IMR-90 (cell line): Measurements from ENCODE around the gene KLF18. TPM values are rescaled to one million over a fixed set of nuclear protein-coding genes. Genes with fewer than 3 reads are reported as not detected.

ENCODE experiments used
- ATAC-seq: fragments of 200-7000 bp; cut with Tn5 transposase; 2 replicates; pipeline ENCODE4 v1.9.1; 2020; ENCODE audit warnings: low read depth, mild to moderate bottlenecking, moderate library complexity
- BruUV-seq: library from RNA; stranded (reverse); fragments of 400-500 nt; replicated peaks from 2 replicates; lab custom pipeline; 2021; lab: Mats Ljungman, UMichigan
- CTCF ChIA-PET: fragments of 300-600 bp; formaldehyde crosslinking; extraction: SDS; loops from one replicate; lab custom pipeline; 2021; ENCODE audit warnings: antibody characterized with exemption; lab: Yijun Ruan, JAX
- POLR2A ChIA-PET: fragments of 300-600 bp; sonication (Branson Sonifier 250); formaldehyde crosslinking; loops from one replicate; lab custom pipeline; 2022; ENCODE audit warnings: antibody characterized with exemption; ENCODE audit not compliant: unreplicated experiment; lab: Charles Lee
- DNase-seq: peaks from one replicate; pipeline ENCODE4 v3.0.0; 2013
- H2AFZ ChIP-seq: replicated peaks from 2 replicates; pipeline ENCODE3; 2013; ENCODE audit warnings: low read length, mild to moderate bottlenecking; ENCODE audit not compliant: poor library complexity
- H2AK5ac ChIP-seq: 2 replicates; pipeline ENCODE4 v1.6.1; 2013; ENCODE audit warnings: low read depth, low read length, inconsistent platforms
- H2AK9ac ChIP-seq: replicated peaks from 2 replicates; pipeline ENCODE3; 2013; ENCODE audit warnings: mild to moderate bottlenecking, low read depth, low read length, moderate library complexity; ENCODE audit not compliant: poor library complexity
- H2BK120ac ChIP-seq: 2 replicates; pipeline ENCODE4 v1.6.1; 2013; ENCODE audit warnings: low read depth, low read length, inconsistent platforms
- H2BK15ac ChIP-seq: 3 replicates; pipeline ENCODE4 v1.6.1; 2013; ENCODE audit warnings: low read depth, low read length, inconsistent platforms
- H2BK20ac ChIP-seq: 2 replicates; pipeline ENCODE4 v1.6.1; 2013; ENCODE audit warnings: low read depth, mild to moderate bottlenecking, inconsistent platforms, low read length, moderate library complexity
- H2BK5ac ChIP-seq: 2 replicates; pipeline ENCODE4 v1.6.1; 2013; ENCODE audit warnings: mild to moderate bottlenecking, low read depth, low read length, inconsistent platforms; ENCODE audit not compliant: poor library complexity, severe bottlenecking
- H3K14ac ChIP-seq: replicated peaks from 2 replicates; pipeline ENCODE4 v1.6.1; 2013; ENCODE audit warnings: low read depth, low read length, inconsistent platforms
- H3K18ac ChIP-seq: 2 replicates; pipeline ENCODE4 v1.6.1; 2013; ENCODE audit warnings: low read depth, low read length, control low read depth
- H3K23ac ChIP-seq: 2 replicates; pipeline ENCODE4 v1.6.1; 2013; ENCODE audit warnings: low read depth, low read length, inconsistent platforms
- H3K27ac ChIP-seq: 2 replicates; pipeline ENCODE4 v1.5.1; 2013; ENCODE audit warnings: mild to moderate bottlenecking, control low read depth, low read length; ENCODE audit not compliant: insufficient read depth
- H3K27me3 ChIP-seq: 2 replicates; pipeline ENCODE4 v1.6.1; 2013; ENCODE audit warnings: low read length; ENCODE audit not compliant: control insufficient read depth, insufficient read depth
- H3K36me3 ChIP-seq: 2 replicates; pipeline ENCODE4 v1.6.1; 2013; ENCODE audit warnings: low read length, mixed read lengths; ENCODE audit not compliant: control insufficient read depth, insufficient read depth
- H3K4ac ChIP-seq: 2 replicates; pipeline ENCODE4 v1.6.1; 2013; ENCODE audit warnings: low read depth, low read length, inconsistent platforms
- H3K4me1 ChIP-seq: 2 replicates; pipeline ENCODE4 v1.6.1; 2013; ENCODE audit warnings: low read length, mixed read lengths; ENCODE audit not compliant: control insufficient read depth, insufficient read depth
- H3K4me2 ChIP-seq: 2 replicates; pipeline ENCODE4 v1.6.1; 2013; ENCODE audit warnings: low read depth, mild to moderate bottlenecking, control low read depth, low read length, moderate library complexity
- H3K4me3 ChIP-seq: 2 replicates; pipeline ENCODE4 v1.5.1; 2013; ENCODE audit warnings: low read depth, mild to moderate bottlenecking, control low read depth, low read length, moderate library complexity; ENCODE audit not compliant: insufficient read depth
- H3K56ac ChIP-seq: 2 replicates; pipeline ENCODE4 v1.6.1; 2013; ENCODE audit warnings: low read length, inconsistent platforms; ENCODE audit not compliant: insufficient read depth; ENCODE audit errors: extremely low read depth
- H3K79me1 ChIP-seq, 2 experiments: 2 replicates each; pipeline ENCODE4 v1.6.1; 2013; ENCODE audit warnings: low read length in 2 of 2, inconsistent platforms in 1 of 2, low read depth in 1 of 2
- H3K9ac ChIP-seq: 2 replicates; pipeline ENCODE4 v1.6.1; 2013; ENCODE audit warnings: low read depth, low read length, control low read depth
- H3K9me1 ChIP-seq: 2 replicates; pipeline ENCODE4 v1.6.1; 2013; ENCODE audit warnings: low read length, inconsistent platforms; ENCODE audit not compliant: insufficient read depth
- H3K9me3 ChIP-seq: 2 replicates; pipeline ENCODE4 v1.6.1; 2013; ENCODE audit warnings: low read length; ENCODE audit not compliant: control insufficient read depth, insufficient read depth
- H4K20me1 ChIP-seq: 2 replicates; pipeline ENCODE4 v1.6.1; 2013; ENCODE audit warnings: low read length, inconsistent platforms; ENCODE audit not compliant: insufficient read depth
- H4K5ac ChIP-seq: 2 replicates; pipeline ENCODE4 v1.6.1; 2013; ENCODE audit warnings: mild to moderate bottlenecking, low read depth, low read length, control low read depth
- H4K8ac ChIP-seq, 2 experiments: 2 replicates each; pipeline ENCODE4 v1.6.1; 2013; ENCODE audit warnings: low read depth in 2 of 2, low read length in 2 of 2, control low read depth in 1 of 2, inconsistent platforms in 1 of 2
- H4K91ac ChIP-seq: 2 replicates; pipeline ENCODE4 v1.6.1; 2013; ENCODE audit warnings: low read depth, low read length, inconsistent platforms; ENCODE audit not compliant: insufficient read depth
- POLR2A ChIP-seq: IDR thresholded peaks from 2 replicates; pipeline ENCODE4 v1.6.1; 2012; ENCODE audit warnings: mild to moderate bottlenecking, low read depth, low read length
- WGBS, 2 experiments: methylation state at CpG; one replicate each; pipeline versions ENCODE4 v1.1.5 to v1.1.7; 2013; ENCODE audit warnings: missing lambda C conversion rate in 2 of 2; ENCODE audit not compliant: insufficient read length in 1 of 2; ENCODE audit errors: extremely low coverage in 2 of 2; 5-methylcytosine and 5-hydroxymethylcytosine counted together
- dilution Hi-C: fragments of 300-500 bp; cut with HindIII; formaldehyde crosslinking; loops from one replicate; pipeline ENCODE4 v1.14.3; 2018; ENCODE audit warnings: low sequenced_read_pairs; ENCODE audit not compliant: unreplicated experiment
- in situ Hi-C: fragments of 300-500 bp; cut with MboI; formaldehyde crosslinking; loops from 3 replicates; pipeline ENCODE4 v1.14.3; 2019; ENCODE audit warnings: low sequenced_read_pairs, inconsistent platforms, mixed read lengths
- intact Hi-C: fragments of 100-400 bp; cut with micrococcal nuclease; formaldehyde crosslinking; loops from 2 replicates; pipeline ENCODE4 v1.10.0; 2022
- polyA plus RNA-seq, 3 experiments: library from polyadenylated mRNA; depleted of rRNA; stranded (reverse); fragments of >200 nt; gene quantifications; 2 replicates each; pipeline ENCODE4 v1.2.3, GENCODE V29; 2012; ENCODE audit warnings: low replicate concordance in 1 of 3
- total RNA-seq: library from RNA; depleted of rRNA; stranded (reverse); fragments of >200 nt; gene quantifications from 2 replicates; pipeline ENCODE4 v1.2.3, GENCODE V29; 2012
- TF ChIP-seq, protein P1 (sequence below): conservative IDR thresholded peaks from 2 replicates; pipeline ENCODE4 v1.5.1; 2012; ENCODE audit warnings: mild to moderate bottlenecking, low read depth, low read length, improper control_type of control experiment

The KLF18 gene
- total and polyA plus RNA-seq, 2 of the 4 experiments (the other 2 are of a cell fraction), result not detected

DNA sequence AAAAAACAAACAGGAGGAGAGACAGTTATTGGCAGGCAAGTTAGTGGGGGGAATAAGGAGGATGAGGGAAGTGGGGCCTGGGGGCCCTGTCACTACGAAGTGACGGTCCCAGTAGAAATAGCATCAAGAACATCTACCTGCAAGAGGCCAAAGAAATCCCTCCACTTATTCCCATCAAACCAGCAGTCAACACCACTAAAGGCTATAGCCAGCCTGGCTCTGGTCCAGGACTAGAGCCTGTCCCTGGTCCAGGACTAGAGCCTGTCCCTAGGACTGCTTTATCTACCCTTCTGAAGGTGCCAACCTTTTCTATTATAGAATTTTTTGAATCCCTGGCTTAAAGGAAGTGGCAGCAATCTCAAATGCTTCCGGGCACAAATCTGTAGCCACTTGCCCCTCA is 3.2 kb downstream of the KLF18 start:
- no peak for ATAC-seq
- in situ Hi-C loops, result no loop called here
- WGBS, 2 experiments, result 100% methylated on average over 1 of the region's 3 CpGs; no CpG with 5 or more reads in 1 of the 2 experiments
- Histone ChIP-seq H2BK15ac (no peak overlapping the region), H3K23ac (no peak overlapping the region), H3K36me3 (no peaks in the 10 kb centered on the region), H3K4ac (no peak overlapping the region), H3K27ac (no peak overlapping the region), H2AFZ (no peak overlapping the region), H3K9me3 (no peaks in the 10 kb centered on the region; the same call in 1 of the 2 replicates), H3K4me3 (no peak overlapping the region), H3K79me1 (no peaks in the 10 kb centered on the region), H3K4me2 (no peak overlapping the region), H2BK20ac (no peak overlapping the region), H2AK5ac (no peak overlapping the region), H3K9me1 (no peaks in the 10 kb centered on the region), H2AK9ac (no peak overlapping the region), H4K8ac (no peak overlapping the region), H3K9ac (no peak overlapping the region), H3K27me3 (peaks cover 15% of the 10 kb centered on the region), H4K91ac (no peak overlapping the region), H3K14ac (no peak overlapping the region), H2BK5ac (no peak overlapping the region), H4K5ac (no peak overlapping the region), H3K4me1 (no peaks in the 10 kb centered on the region), H2BK120ac (no peak overlapping the region), H4K20me1 (no peaks in the 10 kb centered on the region), H3K56ac (no peak overlapping the region), H3K18ac (no peak overlapping the region)
- BruUV-seq, result no TSS peak
- no peak for TF ChIP-seq POLR2A
- TF ChIP-seq, protein P1, sequence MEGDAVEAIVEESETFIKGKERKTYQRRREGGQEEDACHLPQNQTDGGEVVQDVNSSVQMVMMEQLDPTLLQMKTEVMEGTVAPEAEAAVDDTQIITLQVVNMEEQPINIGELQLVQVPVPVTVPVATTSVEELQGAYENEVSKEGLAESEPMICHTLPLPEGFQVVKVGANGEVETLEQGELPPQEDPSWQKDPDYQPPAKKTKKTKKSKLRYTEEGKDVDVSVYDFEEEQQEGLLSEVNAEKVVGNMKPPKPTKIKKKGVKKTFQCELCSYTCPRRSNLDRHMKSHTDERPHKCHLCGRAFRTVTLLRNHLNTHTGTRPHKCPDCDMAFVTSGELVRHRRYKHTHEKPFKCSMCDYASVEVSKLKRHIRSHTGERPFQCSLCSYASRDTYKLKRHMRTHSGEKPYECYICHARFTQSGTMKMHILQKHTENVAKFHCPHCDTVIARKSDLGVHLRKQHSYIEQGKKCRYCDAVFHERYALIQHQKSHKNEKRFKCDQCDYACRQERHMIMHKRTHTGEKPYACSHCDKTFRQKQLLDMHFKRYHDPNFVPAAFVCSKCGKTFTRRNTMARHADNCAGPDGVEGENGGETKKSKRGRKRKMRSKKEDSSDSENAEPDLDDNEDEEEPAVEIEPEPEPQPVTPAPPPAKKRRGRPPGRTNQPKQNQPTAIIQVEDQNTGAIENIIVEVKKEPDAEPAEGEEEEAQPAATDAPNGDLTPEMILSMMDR, result no peak
- POLR2A ChIA-PET, result no interaction called here
- CTCF ChIA-PET, result no interaction called here
- intact Hi-C loops, result no loop called here
- no peak for DNase-seq
- dilution Hi-C loops, result no loop called here
